NB4 (cell line): ENCODE results near the gene MRGPRX4.

Experiments
- CTCF ChIP-seq: IDR thresholded peaks from one replicate; pipeline ENCODE4 v1.5.1; 2012; ENCODE audit warnings: low read depth, low read length
- MAX ChIP-seq: IDR thresholded peaks from 2 replicates; pipeline ENCODE4 v1.6.1; 2011; ENCODE audit warnings: low read depth, low read length
- MYC ChIP-seq: IDR thresholded peaks from 2 replicates; pipeline ENCODE4 v1.6.1; 2011; ENCODE audit warnings: low read depth, low read length
- POLR2A ChIP-seq: IDR thresholded peaks from 2 replicates; pipeline ENCODE4 v1.6.1; 2011; ENCODE audit warnings: mild to moderate bottlenecking; ENCODE audit not compliant: insufficient read length; ENCODE audit errors: extremely low read depth

GRCh38 chr11:18135308-18135707 is 37.3 kb upstream of the MRGPRX4 start:
- no peak for TF ChIP-seq CTCF
- TF ChIP-seq POLR2A: no peak
- TF ChIP-seq MAX: no peak
- TF ChIP-seq MYC: no peak
